AG04450 (cell line): Measurements from ENCODE around the gene EIF4G3. TPM values are rescaled to one million over a fixed set of nuclear protein-coding genes. Genes with fewer than 3 reads are reported as not detected.
A peak's percentile ranks its signal among the peaks of the same experiment; 100 is the strongest.
"Not testable (repeated sequence)": the region's sequence is repeated elsewhere in the genome, so short reads cannot be mapped to it uniquely, and the experiment has no call there.

ENCODE experiments used
- CTCF ChIA-PET: fragments of 300-600, 350-600 bp; formaldehyde crosslinking; extraction: SDS; loops from one replicate; lab custom pipeline; 2022; ENCODE audit warnings: antibody characterized with exemption, inconsistent platforms; lab: Charles Lee
- POLR2A ChIA-PET: fragments of 350-600 bp; formaldehyde crosslinking; extraction: SDS; loops from one replicate; lab custom pipeline; 2021; ENCODE audit warnings: antibody characterized with exemption, inconsistent platforms; lab: Yijun Ruan, JAX
- DNase-seq: peaks from one replicate; pipeline ENCODE4 v3.0.0-alpha.2; 2011; ENCODE audit warnings: low read depth, low spot score
- H3K27ac ChIP-seq: one replicate; pipeline ENCODE4 v1.5.1; 2012; ENCODE audit warnings: low read depth, low read length, control low read depth
- H3K27me3 ChIP-seq: one replicate; pipeline ENCODE4 v1.6.0; 2012; ENCODE audit warnings: low read length; ENCODE audit not compliant: control insufficient read depth, insufficient read depth
- H3K4me3 ChIP-seq: 2 replicates; pipeline ENCODE4 v1.5.1; 2011; ENCODE audit warnings: mild to moderate bottlenecking, low read depth, low read length, control low read depth
- H3K9me3 ChIP-seq: 2 replicates; pipeline ENCODE4 v1.5.1; 2012; ENCODE audit warnings: low read length; ENCODE audit not compliant: control insufficient read depth, insufficient read depth
- CTCF ChIP-seq: IDR thresholded peaks from 2 replicates; pipeline ENCODE4 v1.5.1; 2011; ENCODE audit warnings: low read depth, low read length, control low read depth, inconsistent platforms
- polyA plus RNA-seq: library from polyadenylated mRNA; depleted of rRNA; stranded (reverse); fragments of >200 nt; gene quantifications from 2 replicates; pipeline ENCODE4 v1.2.3, GENCODE V29; 2011

The EIF4G3 gene
- polyA plus RNA-seq, 1 experiment: 74.9 TPM

GRCh38 chr1:21175324-21175669 is 1.4 kb downstream of the EIF4G3 start:
- DNase-seq: no peak
- Histone ChIP-seq H3K4me3 (peak overlapping the region; percentile 89), H3K27ac (peak overlapping the region; percentile 22), H3K9me3 (no peaks in the 10 kb centered on the region; the same call in 1 of the 2 replicates), H3K27me3 (no peaks in the 10 kb centered on the region)
- ChIA-PET POLR2A (interaction anchor here (0.7 to 1.1 kb wide), 3 partner anchors 26 to 389 kb away, joined by 3 read pairs; no protein-coding TSS in a partner anchor), CTCF (interaction anchor here (0.6 kb wide), 1 partner anchor 69 kb away, joined by 4 read pairs; no protein-coding TSS in a partner anchor)
- no peak for TF ChIP-seq CTCF

GRCh38 chr1:21174654-21175323 is 1.9 kb downstream of the EIF4G3 start:
- Histone ChIP-seq H3K27ac (no peak overlapping the region), H3K27me3 (no peaks in the 10 kb centered on the region), H3K4me3 (peak overlapping the region; percentile 89), H3K9me3 (no peaks in the 10 kb centered on the region; the same call in 1 of the 2 replicates)
- TF ChIP-seq CTCF: no peak
- ChIA-PET CTCF (no interaction called here), POLR2A (interaction anchor here (0.7 to 1.1 kb wide), 3 partner anchors 25 to 388 kb away, joined by 3 read pairs; no protein-coding TSS in a partner anchor)
- DNase-seq: peak; percentile 30

GRCh38 chr1:21174230-21174629 is 2.5 kb downstream of the EIF4G3 start:
- no peak overlapping the region for H3K27ac ChIP-seq
- H3K9me3 ChIP-seq: no peaks in the 10 kb centered on the region; the same call in 1 of the 2 replicates
- H3K27me3 ChIP-seq: no peaks in the 10 kb centered on the region
- no peak for DNase-seq
- H3K4me3 ChIP-seq: peak overlapping the region; percentile 89
- ChIA-PET CTCF (interaction anchor here (0.5 to 0.6 kb wide), 2 partner anchors 84 to 198 kb away, joined by 4 to 5 read pairs; no protein-coding TSS in a partner anchor), POLR2A (no interaction called here)
- TF ChIP-seq CTCF: no peak

GRCh38 chr1:21173096-21173495 is 3.6 kb downstream of the EIF4G3 start:
- POLR2A ChIA-PET, H3K27me3 ChIP-seq, DNase-seq, H3K9me3 ChIP-seq, H3K4me3 ChIP-seq, H3K27ac ChIP-seq: not testable (repeated sequence)
- CTCF ChIA-PET: interaction anchor here (2.4 kb wide), 1 partner anchor 22 kb away, joined by 6 read pairs; no protein-coding TSS in a partner anchor

GRCh38 chr1:21170837-21171236 is 5.9 kb downstream of the EIF4G3 start:
- CTCF ChIA-PET, POLR2A ChIA-PET, H3K27me3 ChIP-seq, H3K4me3 ChIP-seq, H3K27ac ChIP-seq, DNase-seq, H3K9me3 ChIP-seq: not testable (repeated sequence)

- TF ChIP-seq CTCF: no peak
- Histone ChIP-seq H3K4me3 (no peak overlapping the region), H3K27ac (no peak overlapping the region), H3K9me3 (no peaks in the 10 kb centered on the region), H3K27me3 (no peaks in the 10 kb centered on the region)
- DNase-seq: no peak
- POLR2A ChIA-PET: no interaction called here
- CTCF ChIA-PET: no interaction called here
Observed at GRCh38 chr1:21168444-21168843, 8.3 kb downstream of the EIF4G3 start.
